ENCODE data around the gene ANKRD39.

The ANKRD39 gene

GRCh38 chr2:96809951-96810782, 47.6 kb downstream of the ANKRD39 start:
- POLR2A ChIA-PET = interaction anchor here (0.6 to 1.4 kb wide), 2 partner anchors 31 to 48 kb away, joined by 3 to 4 read pairs; no protein-coding TSS in a partner anchor
- DNase-seq (ENCODE audit: extremely low spot score) = no peak
- no peak for TF ChIP-seq PKNOX1 (IDR thresholded peaks at IDR 0.05)
- no peak for TF ChIP-seq FOXA1 (IDR thresholded peaks at IDR 0.05)
- no peak for TF ChIP-seq ZNF384 (IDR thresholded peaks at IDR 0.05)
- no peak for TF ChIP-seq ARNT (IDR thresholded peaks at IDR 0.05)
- TF ChIP-seq HDGF (IDR thresholded peaks at IDR 0.05; ENCODE audit: borderline replicate concordance) = no peak
- TF ChIP-seq SP1 (IDR thresholded peaks at IDR 0.05) = no peak
- TF ChIP-seq NFRKB (IDR thresholded peaks at IDR 0.05) = no peak
- TF ChIP-seq L3MBTL2 (conservative IDR thresholded peaks at IDR 0.05) = no peak
- TF ChIP-seq BHLHE40 (IDR thresholded peaks at IDR 0.05; ENCODE audit: borderline replicate concordance) = no peak
- TF ChIP-seq FOXM1 (IDR thresholded peaks at IDR 0.05; ENCODE audit: borderline replicate concordance) = no peak
- no peak for TF ChIP-seq LEF1 (IDR thresholded peaks at IDR 0.05; ENCODE audit: borderline replicate concordance)
- CTCF ChIA-PET = interaction anchor here (0.6 kb wide), 1 partner anchor 33 kb away, joined by 3 read pairs; no protein-coding TSS in a partner anchor

- DNase-seq (ENCODE audit: extremely low spot score) = no peak
- CTCF ChIA-PET = interaction anchor here (0.6 kb wide), 1 partner anchor 32 kb away, joined by 3 read pairs; no protein-coding TSS in a partner anchor
- POLR2A ChIA-PET = interaction anchor here (0.6 to 1.4 kb wide), 2 partner anchors 30 to 48 kb away, joined by 3 to 4 read pairs; no protein-coding TSS in a partner anchor
- TF ChIP-seq TARDBP (IDR thresholded peaks at IDR 0.05) (no peak), L3MBTL2 (conservative IDR thresholded peaks at IDR 0.05) (no peak), ARNT (IDR thresholded peaks at IDR 0.05) (no peak), ELF4 (IDR thresholded peaks at IDR 0.05) (no peak), ZNF384 (IDR thresholded peaks at IDR 0.05) (no peak), SUZ12 (IDR thresholded peaks at IDR 0.05) (no peak), LEF1 (IDR thresholded peaks at IDR 0.05; ENCODE audit: borderline replicate concordance) (no peak), FOXK2 (IDR thresholded peaks at IDR 0.05) (no peak), FOXM1 (IDR thresholded peaks at IDR 0.05; ENCODE audit: borderline replicate concordance) (no peak), FOXA1 (IDR thresholded peaks at IDR 0.05) (no peak), PKNOX1 (IDR thresholded peaks at IDR 0.05) (no peak)
Observed at GRCh38 chr2:96809216-96809882, 48.5 kb downstream of the ANKRD39 start.

GRCh38 chr2:96808176-96808837, 49.5 kb downstream of the ANKRD39 start:
- ChIA-PET POLR2A (no interaction called here), CTCF (no interaction called here)
- TF ChIP-seq PKNOX1 (IDR thresholded peaks at IDR 0.05) (no peak), L3MBTL2 (conservative IDR thresholded peaks at IDR 0.05) (no peak), FOXM1 (IDR thresholded peaks at IDR 0.05; ENCODE audit: borderline replicate concordance) (no peak), TARDBP (IDR thresholded peaks at IDR 0.05) (no peak), SUZ12 (IDR thresholded peaks at IDR 0.05) (no peak), ZNF384 (IDR thresholded peaks at IDR 0.05) (no peak), HDGF (IDR thresholded peaks at IDR 0.05; ENCODE audit: borderline replicate concordance) (no peak), ARNT (IDR thresholded peaks at IDR 0.05) (no peak), BHLHE40 (IDR thresholded peaks at IDR 0.05; ENCODE audit: borderline replicate concordance) (no peak), CTBP1 (IDR thresholded peaks at IDR 0.05; ENCODE audit: borderline replicate concordance) (no peak), ELF4 (IDR thresholded peaks at IDR 0.05) (no peak), NFRKB (IDR thresholded peaks at IDR 0.05) (no peak), SP1 (IDR thresholded peaks at IDR 0.05) (no peak), LEF1 (IDR thresholded peaks at IDR 0.05; ENCODE audit: borderline replicate concordance) (no peak), FOXA1 (IDR thresholded peaks at IDR 0.05) (no peak)
- no peak for DNase-seq (ENCODE audit: extremely low spot score)

- no peak for DNase-seq (ENCODE audit: extremely low spot score)
- ChIA-PET CTCF (no interaction called here), POLR2A (no interaction called here)
- TF ChIP-seq FOXA1 (IDR thresholded peaks at IDR 0.05) (no peak), SP1 (IDR thresholded peaks at IDR 0.05) (no peak), FOXM1 (IDR thresholded peaks at IDR 0.05; ENCODE audit: borderline replicate concordance) (no peak), BHLHE40 (IDR thresholded peaks at IDR 0.05; ENCODE audit: borderline replicate concordance) (no peak), LEF1 (IDR thresholded peaks at IDR 0.05; ENCODE audit: borderline replicate concordance) (no peak), CTBP1 (IDR thresholded peaks at IDR 0.05; ENCODE audit: borderline replicate concordance) (no peak), ZNF384 (IDR thresholded peaks at IDR 0.05) (no peak), NFRKB (IDR thresholded peaks at IDR 0.05) (no peak), FOXK2 (IDR thresholded peaks at IDR 0.05) (no peak), TARDBP (IDR thresholded peaks at IDR 0.05) (no peak), PKNOX1 (IDR thresholded peaks at IDR 0.05) (no peak), HDGF (IDR thresholded peaks at IDR 0.05; ENCODE audit: borderline replicate concordance) (no peak), SUZ12 (IDR thresholded peaks at IDR 0.05) (no peak)
Observed at GRCh38 chr2:96807127-96807471, 50.7 kb downstream of the ANKRD39 start.
